Measurements from ENCODE around the gene COL1A1. TPM values are rescaled to one million over a fixed set of nuclear protein-coding genes. Genes with fewer than 3 reads are reported as not detected.

COL1A1 gene
- total RNA-seq, 1 experiment from 2014 or later, result 104 TPM

DNA sequence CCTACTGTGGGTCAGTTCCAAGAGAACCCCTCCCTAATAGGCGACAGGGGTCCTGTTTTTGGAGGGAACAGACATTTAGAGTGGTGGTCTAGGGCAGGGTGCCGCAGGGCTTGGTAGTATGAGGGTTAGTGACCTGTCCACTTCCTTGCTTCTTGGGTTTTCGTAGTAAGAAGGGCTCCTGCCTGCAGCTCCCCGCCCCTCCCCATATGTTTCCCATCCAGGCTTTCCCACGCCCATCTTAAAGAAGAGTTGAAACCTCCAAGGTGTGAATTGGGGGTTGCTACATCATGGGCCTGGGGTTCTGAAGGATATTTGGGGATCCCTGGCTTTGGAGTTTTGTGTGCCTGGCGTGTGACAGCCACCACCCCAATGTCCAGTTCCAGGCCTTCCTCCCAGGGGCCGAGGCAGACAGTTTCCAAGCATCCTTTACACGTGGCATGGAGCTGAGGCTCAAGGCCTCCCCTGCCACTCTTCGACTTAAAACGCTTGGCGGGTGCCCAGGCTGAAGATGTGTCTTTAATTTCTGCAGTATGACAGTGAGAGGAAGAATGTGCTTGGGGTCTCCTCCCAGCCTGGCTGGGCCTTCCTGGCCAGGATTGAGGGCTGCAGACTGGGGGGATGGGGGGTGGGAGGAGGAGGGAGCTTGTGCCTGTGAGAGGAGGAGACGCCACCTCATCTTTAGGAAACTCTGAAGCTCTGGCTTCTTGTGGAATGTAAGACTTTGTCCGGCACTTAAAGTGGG is 2.3 kb upstream of the COL1A1 start:
- peaks cover 0 to 2% (median under 1%) of the 10 kb centered on the region in 3 experiments; a peak in 4 of 7 replicates for H3K36me3 Mint-ChIP-seq (ENCODE audit: insufficient read depth in 1 of 3, low read depth in 3 of 3)
- no peak overlapping the region for H3K9ac ChIP-seq (ENCODE audit: extremely low read depth, insufficient read length, low read length)
- no peak overlapping the region for H3K4me2 ChIP-seq (ENCODE audit: insufficient read depth, insufficient read length, low read length)

More for the DNA sequence above, 2.3 kb upstream of the COL1A1 start:
- Histone ChIP-seq H4K8ac (replicated peaks; ENCODE audit: insufficient read length, low read depth, low read length) (no peak overlapping the region), H3K56ac (ENCODE audit: insufficient read length, low read depth, low read length) (no peak overlapping the region), H3K27ac (ENCODE audit: insufficient read length, low read depth, low read length) (no peak overlapping the region), H3K18ac (ENCODE audit: insufficient read length, low read depth, low read length) (no peak overlapping the region), H3K4me1 (ENCODE audit: insufficient read depth, low read length) (peaks cover 9% of the 10 kb centered on the region), H2BK12ac (ENCODE audit: insufficient read length, low read depth, low read length) (no peak overlapping the region), H3T11ph (ENCODE audit: low read length) (no peak overlapping the region), H3K27me3 (ENCODE audit: insufficient read depth, low read length) (peaks cover 7% of the 10 kb centered on the region; the same call in 1 of the 2 replicates), H2BK15ac (ENCODE audit: low read depth, low read length) (no peak overlapping the region), H2AFZ (ENCODE audit: low read length) (no peak overlapping the region), H3K23ac (ENCODE audit: insufficient read length, low read depth, low read length) (no peak overlapping the region), H2BK120ac (ENCODE audit: low read depth, low read length, poor library complexity, severe bottlenecking) (no peak overlapping the region), H3K79me2 (ENCODE audit: insufficient read depth, low read length) (no peaks in the 10 kb centered on the region), H3K79me1 (ENCODE audit: insufficient read depth, low read depth, low read length, poor library complexity, severe bottlenecking) (no peaks in the 10 kb centered on the region), H4K91ac (ENCODE audit: insufficient read length, low read depth, low read length) (no peak overlapping the region), H2BK20ac (ENCODE audit: low read depth, low read length, poor library complexity, severe bottlenecking) (no peak overlapping the region), H4K20me1 (ENCODE audit: control insufficient read depth, insufficient read depth, insufficient read length) (no peaks in the 10 kb centered on the region), H3K4ac (ENCODE audit: low read depth, low read length) (no peak overlapping the region), H4K5ac (ENCODE audit: insufficient read length, low read depth, low read length) (no peak overlapping the region), H2BK5ac (ENCODE audit: insufficient read length, low read length) (no peak overlapping the region), H3K9me3 (ENCODE audit: control insufficient read depth, low read depth, low read length) (no peaks in the 10 kb centered on the region), H3K14ac (ENCODE audit: insufficient read depth, low read length) (no peak overlapping the region), H2AK5ac (ENCODE audit: insufficient read length, low read length) (no peak overlapping the region), H3K23me2 (ENCODE audit: insufficient read length, low read depth, low read length, poor library complexity, severe bottlenecking) (peaks cover 18% of the 10 kb centered on the region)
- H3K27me3 Mint-ChIP-seq (ENCODE audit: low read depth), result peaks cover 60% of the 10 kb centered on the region
- DNase-seq, result no peak
- no peak overlapping the region; a peak in 1 of 7 replicates for H3K27ac Mint-ChIP-seq
- H3K4me1 Mint-ChIP-seq, result peaks cover 44 to 64% of the 10 kb centered on the region in 2 experiments
- WGBS (ENCODE audit: extremely low coverage, insufficient read length, low lambda C conversion rate), result no CpG with 5 or more reads among the region's 13 CpGs
- TF ChIP-seq, protein P1, sequence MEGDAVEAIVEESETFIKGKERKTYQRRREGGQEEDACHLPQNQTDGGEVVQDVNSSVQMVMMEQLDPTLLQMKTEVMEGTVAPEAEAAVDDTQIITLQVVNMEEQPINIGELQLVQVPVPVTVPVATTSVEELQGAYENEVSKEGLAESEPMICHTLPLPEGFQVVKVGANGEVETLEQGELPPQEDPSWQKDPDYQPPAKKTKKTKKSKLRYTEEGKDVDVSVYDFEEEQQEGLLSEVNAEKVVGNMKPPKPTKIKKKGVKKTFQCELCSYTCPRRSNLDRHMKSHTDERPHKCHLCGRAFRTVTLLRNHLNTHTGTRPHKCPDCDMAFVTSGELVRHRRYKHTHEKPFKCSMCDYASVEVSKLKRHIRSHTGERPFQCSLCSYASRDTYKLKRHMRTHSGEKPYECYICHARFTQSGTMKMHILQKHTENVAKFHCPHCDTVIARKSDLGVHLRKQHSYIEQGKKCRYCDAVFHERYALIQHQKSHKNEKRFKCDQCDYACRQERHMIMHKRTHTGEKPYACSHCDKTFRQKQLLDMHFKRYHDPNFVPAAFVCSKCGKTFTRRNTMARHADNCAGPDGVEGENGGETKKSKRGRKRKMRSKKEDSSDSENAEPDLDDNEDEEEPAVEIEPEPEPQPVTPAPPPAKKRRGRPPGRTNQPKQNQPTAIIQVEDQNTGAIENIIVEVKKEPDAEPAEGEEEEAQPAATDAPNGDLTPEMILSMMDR (conservative IDR thresholded peaks at IDR 0.05), result no peak
- H3K9me3 Mint-ChIP-seq, result no peaks in the 10 kb centered on the region; a peak in 2 of 5 replicates
- no peak overlapping the region for H3K4me3 Mint-ChIP-seq

Measured in H9 (cell line).